Tibial nerve (tissue), 4 donors: ENCODE data around the gene KIAA2012.

ENCODE experiments used
- CTCF ChIP-seq, 5 experiments: fragments of 200-600 bp in 3 of 5; fragments of 450-650 bp in 2 of 5; sonication (generic) in 3 of 5; IDR thresholded peaks; one replicate each; pipeline ENCODE4 v1.5.1; 2016 to 2019; ENCODE audit warnings: antibody characterized with exemption in 5 of 5, mild to moderate bottlenecking in 3 of 5, moderate library complexity in 2 of 5
- EP300 ChIP-seq, 2 donors: sonication (generic); formaldehyde crosslinking; IDR thresholded peaks; one replicate each; pipeline ENCODE4 v1.6.1; 2017; ENCODE audit warnings: antibody characterized with exemption in 2 of 2, mild to moderate bottlenecking in 1 of 2
- POLR2A ChIP-seq, 2 donors: fragments of 450-650 bp; IDR thresholded peaks; one replicate each; pipeline ENCODE4 v1.6.1; 2017; ENCODE audit warnings: antibody characterized with exemption in 2 of 2, mild to moderate bottlenecking in 2 of 2, moderate library complexity in 2 of 2

DNA sequence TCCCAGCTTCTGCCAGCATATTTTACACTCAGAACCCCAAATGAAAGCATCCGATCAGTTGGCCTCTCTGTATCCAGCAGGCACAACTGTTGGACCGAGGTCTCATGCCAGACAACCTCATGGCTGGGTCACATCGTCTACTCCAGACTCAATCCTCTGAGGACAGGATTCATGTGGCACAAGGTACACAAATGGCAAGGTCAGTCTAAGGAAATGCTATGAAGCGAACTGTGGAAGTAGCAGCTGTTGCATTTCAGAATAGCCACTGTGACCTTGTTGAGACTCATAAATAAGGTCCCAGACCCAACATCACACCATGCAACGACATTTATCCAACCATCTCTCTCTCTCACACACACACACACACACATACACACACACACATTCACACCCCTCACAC, 46.5 kb upstream of the KIAA2012 start:
- no peak for TF ChIP-seq CTCF (IDR thresholded peaks at IDR 0.05)
- TF ChIP-seq EP300 (IDR thresholded peaks at IDR 0.05): no peak
- TF ChIP-seq POLR2A (IDR thresholded peaks at IDR 0.05): no peak
